AG04450 (cell line): ENCODE measurements around the gene BCDIN3D. TPM values are rescaled to one million over a fixed set of nuclear protein-coding genes. Genes with fewer than 3 reads are reported as not detected.
"Not testable (repeated sequence)": the region's sequence is repeated elsewhere in the genome, so short reads cannot be mapped to it uniquely, and the experiment has no call there.

ENCODE experiments used
- CTCF ChIA-PET: fragments of 300-600, 350-600 bp; formaldehyde crosslinking; extraction: SDS; loops from one replicate; lab custom pipeline; 2022; ENCODE audit warnings: antibody characterized with exemption, inconsistent platforms; lab: Charles Lee
- POLR2A ChIA-PET: fragments of 350-600 bp; formaldehyde crosslinking; extraction: SDS; loops from one replicate; lab custom pipeline; 2021; ENCODE audit warnings: antibody characterized with exemption, inconsistent platforms; lab: Yijun Ruan, JAX
- DNase-seq: peaks from one replicate; pipeline ENCODE4 v3.0.0-alpha.2; 2011; ENCODE audit warnings: low read depth, low spot score
- H3K27ac ChIP-seq: one replicate; pipeline ENCODE4 v1.5.1; 2012; ENCODE audit warnings: low read depth, low read length, control low read depth
- H3K27me3 ChIP-seq: one replicate; pipeline ENCODE4 v1.6.0; 2012; ENCODE audit warnings: low read length; ENCODE audit not compliant: control insufficient read depth, insufficient read depth
- H3K4me3 ChIP-seq: 2 replicates; pipeline ENCODE4 v1.5.1; 2011; ENCODE audit warnings: mild to moderate bottlenecking, low read depth, low read length, control low read depth
- H3K9me3 ChIP-seq: 2 replicates; pipeline ENCODE4 v1.5.1; 2012; ENCODE audit warnings: low read length; ENCODE audit not compliant: control insufficient read depth, insufficient read depth
- CTCF ChIP-seq: IDR thresholded peaks from 2 replicates; pipeline ENCODE4 v1.5.1; 2011; ENCODE audit warnings: low read depth, low read length, control low read depth, inconsistent platforms
- polyA plus RNA-seq: library from polyadenylated mRNA; depleted of rRNA; stranded (reverse); fragments of >200 nt; gene quantifications from 2 replicates; pipeline ENCODE4 v1.2.3, GENCODE V29; 2011

BCDIN3D gene
- polyA plus RNA-seq, 1 experiment: 3.8 TPM

- DNase-seq: no peak
- POLR2A ChIA-PET: no interaction called here
These were observed 39.4 kb upstream of the BCDIN3D start for GRCh38 chr12:49882248-49882850.

GRCh38 chr12:49881415-49882247, 38.7 kb upstream of the BCDIN3D start:
- H3K9me3 ChIP-seq: no peaks in the 10 kb centered on the region
- H3K27me3 ChIP-seq: peaks cover 25% of the 10 kb centered on the region
- no peak for TF ChIP-seq CTCF
- POLR2A ChIA-PET: interaction anchor here (0.9 kb wide), 1 partner anchor 12 kb away, joined by 3 read pairs; no protein-coding TSS in a partner anchor
- no peak overlapping the region for H3K27ac ChIP-seq
- H3K4me3 ChIP-seq: no peak overlapping the region
- CTCF ChIA-PET: interaction anchor here (0.6 kb wide), 1 partner anchor 129 kb away, joined by 3 read pairs; no protein-coding TSS in a partner anchor
- DNase-seq: no peak

More at GRCh38 chr12:49882248-49882850, 39.4 kb upstream of the BCDIN3D start:
- H3K9me3 ChIP-seq: no peaks in the 10 kb centered on the region
- no peak overlapping the region for H3K27ac ChIP-seq
- no peak overlapping the region for H3K4me3 ChIP-seq
- CTCF ChIA-PET: interaction anchor here (0.6 kb wide), 1 partner anchor 129 kb away, joined by 3 read pairs; no protein-coding TSS in a partner anchor
- H3K27me3 ChIP-seq: peaks cover 30% of the 10 kb centered on the region
- no peak for TF ChIP-seq CTCF

- POLR2A ChIA-PET: interaction anchor here (0.9 kb wide), 1 partner anchor 12 kb away, joined by 3 read pairs; no protein-coding TSS in a partner anchor
These were observed 38.0 kb upstream of the BCDIN3D start for GRCh38 chr12:49880756-49881414.

GRCh38 chr12:49879065-49879464, 36.2 kb upstream of the BCDIN3D start:
- H3K4me3 ChIP-seq, H3K27ac ChIP-seq, POLR2A ChIA-PET, CTCF ChIA-PET, DNase-seq, H3K27me3 ChIP-seq, H3K9me3 ChIP-seq: not testable (repeated sequence)

More at GRCh38 chr12:49880756-49881414, 38.0 kb upstream of the BCDIN3D start:
- Histone ChIP-seq H3K4me3 (no peak overlapping the region), H3K27ac (no peak overlapping the region), H3K27me3 (peaks cover 22% of the 10 kb centered on the region), H3K9me3 (no peaks in the 10 kb centered on the region)
- no peak for TF ChIP-seq CTCF
- DNase-seq: no peak
- CTCF ChIA-PET: no interaction called here

GRCh38 chr12:49878021-49878420, 35.1 kb upstream of the BCDIN3D start:
- H3K4me3 ChIP-seq: no peak overlapping the region
- no peak for DNase-seq
- POLR2A ChIA-PET: no interaction called here
- peaks cover 5% of the 10 kb centered on the region for H3K27me3 ChIP-seq
- TF ChIP-seq CTCF: no peak
- H3K27ac ChIP-seq: no peak overlapping the region
- CTCF ChIA-PET: no interaction called here
- H3K9me3 ChIP-seq: no peaks in the 10 kb centered on the region
